SK-N-SH treated with all-trans-retinoic acid at 6 μM for 48 hours (cell line): ENCODE results near the gene SEMA5A.

Experiments used
- TOX ChIP-seq: fragments of 250-450 bp; sonication (Bioruptor Pico); IDR thresholded peaks from 2 replicates; pipeline ENCODE4 v1.8.0; 2021; ENCODE audit warnings: mild to moderate bottlenecking, moderate library complexity, borderline replicate concordance
- ZFP3 ChIP-seq: fragments of 250-450 bp; sonication (Bioruptor Pico); IDR thresholded peaks from 2 replicates; pipeline ENCODE4 v1.5.0; 2020; ENCODE audit warnings: mild to moderate bottlenecking, moderate library complexity

GRCh38 chr5:9249231-9249630, 296.6 kb downstream of the SEMA5A start:
- TF ChIP-seq ZFP3 (CRISPR knock-in tag): no peak
- TF ChIP-seq TOX: no peak
